ENCODE data around the gene ZSWIM6.

ZSWIM6 gene

DNA sequence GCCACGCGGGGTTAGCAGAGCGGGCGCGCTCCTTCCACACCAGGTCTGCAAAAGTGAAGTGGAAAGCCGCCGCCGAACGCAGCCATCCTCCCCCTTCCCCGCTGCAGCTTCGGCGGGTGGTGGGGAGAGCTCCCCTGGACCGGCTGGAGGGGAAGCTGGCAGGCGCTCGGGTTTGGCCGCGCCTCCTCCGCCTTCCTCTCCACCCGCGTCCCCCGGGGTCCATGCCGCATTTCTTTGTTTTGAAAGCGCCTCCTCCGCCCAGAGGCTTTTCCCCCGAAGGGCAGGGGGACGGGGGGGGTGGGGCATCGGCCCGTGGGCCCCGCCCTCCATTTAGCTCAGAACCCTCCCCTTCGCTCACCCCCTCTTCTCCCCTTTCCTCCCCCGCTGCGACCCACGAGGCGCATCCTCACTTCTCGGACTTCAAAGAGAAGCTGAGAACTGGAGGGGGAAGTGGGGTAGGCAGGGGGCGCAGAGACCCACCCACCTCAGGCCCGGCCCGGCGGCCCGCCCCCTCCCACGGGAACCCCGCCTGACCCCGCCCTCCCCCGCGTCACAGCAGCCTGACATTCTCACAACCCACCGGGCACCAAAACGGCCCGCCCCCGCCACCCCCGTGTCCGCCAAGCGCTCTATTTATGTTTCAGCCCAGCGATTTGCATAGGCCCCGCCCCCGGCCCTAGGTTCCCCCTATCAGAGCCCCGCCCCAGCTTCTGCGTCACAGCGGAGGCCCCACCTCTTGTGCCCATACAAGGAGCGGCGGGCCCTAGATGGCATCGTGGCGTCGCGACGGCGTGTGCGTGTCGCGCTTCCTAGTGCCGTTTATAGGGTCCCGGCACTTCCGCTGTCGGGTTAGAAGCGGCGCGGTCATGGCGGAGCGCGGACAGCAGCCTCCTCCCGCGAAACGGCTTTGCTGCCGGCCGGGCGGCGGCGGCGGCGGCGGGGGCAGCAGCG is at the start of gene ZSWIM6:
TSS of gene ZSWIM6 (plus strand) at position 852 of the 951 bp plus-strand sequence. CDS start at position 867, 15 bp downstream.
- DNase-seq = peak; percentile 98

DNA sequence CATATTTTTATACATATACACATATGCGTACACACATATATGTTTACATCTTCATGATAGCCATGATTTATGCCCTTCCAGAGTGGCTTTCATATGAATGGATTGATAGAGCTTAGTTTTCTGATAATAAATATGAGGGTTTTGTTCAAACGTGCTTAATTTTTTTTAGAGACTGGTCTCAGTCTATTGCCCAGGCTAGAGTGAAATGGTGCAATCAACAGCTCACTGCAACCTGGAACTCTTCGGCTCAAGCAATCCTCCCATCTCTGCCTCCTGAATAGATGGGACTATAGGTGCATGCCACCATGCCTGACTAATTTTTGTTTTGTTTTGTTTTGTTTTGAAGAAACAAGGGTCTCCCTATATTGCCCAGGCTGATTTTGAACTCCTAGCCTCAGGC is 48.6 kb upstream of the ZSWIM6 start:
- no peak for DNase-seq

- DNase-seq = no peak
Observed at GRCh38 chr5:61285531-61285930, 46.5 kb upstream of the ZSWIM6 start.

GRCh38 chr5:61286446-61287132 is 45.5 kb upstream of the ZSWIM6 start:
- DNase-seq = no peak

GRCh38 chr5:61287474-61287873 is 44.6 kb upstream of the ZSWIM6 start:
- no peak for DNase-seq

- DNase-seq = no peak
Observed at GRCh38 chr5:61289241-61289640, 42.8 kb upstream of the ZSWIM6 start.

DNA sequence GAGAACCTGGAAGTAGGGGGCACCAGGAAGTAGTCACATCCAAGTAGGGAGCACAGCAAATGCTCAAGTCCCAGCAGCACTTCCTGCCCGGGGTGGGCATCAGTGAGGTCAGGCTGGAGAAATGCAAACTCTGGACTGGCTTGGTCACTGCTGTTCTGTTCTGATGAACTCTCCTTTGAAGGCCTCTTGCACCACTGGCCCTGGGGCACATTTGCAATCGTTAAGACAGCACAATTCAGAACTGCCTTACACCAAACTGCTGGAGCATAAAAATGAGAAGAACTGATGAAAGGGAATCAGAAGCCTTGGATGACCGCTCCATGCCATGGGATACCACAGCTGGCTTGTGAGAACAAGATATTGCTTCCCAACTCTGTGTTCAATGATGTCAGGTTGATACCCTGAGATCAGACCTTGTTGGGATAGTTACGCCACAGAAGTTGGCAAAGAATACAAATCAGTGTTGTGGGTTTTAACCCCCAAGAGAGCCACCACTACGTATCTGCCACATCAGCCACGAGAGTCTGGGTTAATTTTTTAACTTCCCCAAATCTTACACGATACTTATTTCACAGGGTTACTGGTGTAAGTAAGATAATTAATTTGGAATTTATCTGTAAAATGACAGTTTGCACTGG is 42.3 kb upstream of the ZSWIM6 start:
- no peak for DNase-seq

DNA sequence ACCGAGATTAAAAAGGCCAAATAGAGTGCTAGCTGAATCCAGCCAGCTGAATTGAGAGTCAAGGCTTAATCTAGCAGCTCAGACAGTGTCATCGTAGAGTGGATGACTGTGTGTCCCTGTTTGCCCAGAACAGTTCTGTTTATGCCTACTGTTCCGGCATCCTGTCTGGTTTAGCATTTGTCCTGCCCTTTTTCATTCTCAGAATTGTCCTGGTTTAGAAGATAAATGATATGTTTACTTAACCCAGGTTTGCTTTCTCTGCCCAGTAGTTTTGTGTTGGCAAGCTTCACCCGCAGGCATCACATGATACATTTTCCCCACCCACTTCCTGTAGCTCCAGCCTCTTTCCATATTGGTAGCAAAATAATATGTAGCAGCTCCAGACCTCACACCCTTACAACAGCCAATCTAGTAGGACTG is 41.3 kb upstream of the ZSWIM6 start:
- no peak for DNase-seq

DNA sequence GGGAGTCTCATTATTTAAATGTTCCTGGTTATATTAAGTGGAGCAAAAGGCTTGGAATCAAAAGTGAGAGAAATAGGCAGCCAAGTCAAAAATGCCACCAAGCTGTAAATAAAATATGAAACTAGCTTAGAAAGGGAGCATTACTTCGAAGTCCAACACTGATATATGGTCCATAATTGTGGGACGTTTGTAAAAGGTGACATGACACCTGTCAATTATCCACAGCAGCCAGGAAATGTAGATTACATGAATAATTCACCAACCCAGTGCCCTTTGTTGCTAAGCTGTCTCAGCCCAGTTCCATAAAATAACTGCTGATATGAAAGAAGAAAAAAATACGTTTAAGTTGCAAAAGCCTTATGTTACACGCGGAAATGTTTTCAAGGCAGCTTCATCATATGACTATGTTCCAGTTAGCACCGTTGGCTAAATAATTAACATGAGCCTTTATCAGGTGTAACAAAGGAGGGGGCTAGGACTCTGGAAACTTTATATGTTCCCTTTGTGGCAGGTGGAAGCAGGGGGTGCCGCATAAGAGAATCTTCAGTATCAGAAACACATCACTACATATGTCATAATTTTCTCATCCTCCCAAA is 39.9 kb upstream of the ZSWIM6 start:
- no peak for DNase-seq

DNA sequence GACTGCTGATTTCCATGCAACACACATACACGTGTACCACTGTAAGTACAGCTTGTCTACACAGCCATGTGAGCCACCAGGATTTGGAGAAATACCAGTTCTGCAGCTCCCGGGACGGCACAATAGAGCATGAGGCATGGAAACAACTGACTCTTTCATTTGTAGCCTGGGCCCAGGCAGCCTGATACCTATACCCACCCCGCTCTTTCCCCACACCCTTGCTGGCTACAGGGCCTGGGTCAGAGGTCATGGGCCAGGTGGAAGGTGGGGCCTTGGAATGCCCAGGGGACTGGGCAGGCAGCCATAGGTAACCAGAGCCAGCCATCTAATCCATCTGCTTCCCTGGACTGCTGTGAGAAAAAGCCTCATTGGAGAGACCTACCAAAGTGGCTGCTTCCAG is 39.0 kb upstream of the ZSWIM6 start:
- DNase-seq = no peak

GRCh38 chr5:61293873-61294272 is 38.2 kb upstream of the ZSWIM6 start:
- DNase-seq = no peak

DNA sequence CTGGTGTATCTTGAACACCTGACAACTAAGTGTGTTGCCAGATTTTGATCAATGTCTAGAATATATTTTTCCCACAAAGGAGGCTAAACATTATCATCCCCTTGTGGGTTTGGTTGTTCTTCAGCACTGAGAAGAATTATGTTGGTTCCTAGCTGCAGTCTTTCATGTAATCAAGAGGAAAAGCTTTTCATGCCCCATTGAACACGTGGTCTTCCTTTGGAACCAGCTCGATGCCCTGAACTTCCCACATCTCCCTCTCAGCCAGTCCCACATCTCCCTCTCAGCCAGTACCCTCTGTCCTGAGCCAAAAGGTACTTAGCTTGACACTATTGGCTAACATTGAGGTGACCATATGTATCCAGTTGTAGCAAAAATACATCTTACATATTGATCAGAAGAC is 36.7 kb upstream of the ZSWIM6 start:
- DNase-seq = no peak

- DNase-seq = no peak
Observed at GRCh38 chr5:61298066-61298465, 34.0 kb upstream of the ZSWIM6 start.

DNA sequence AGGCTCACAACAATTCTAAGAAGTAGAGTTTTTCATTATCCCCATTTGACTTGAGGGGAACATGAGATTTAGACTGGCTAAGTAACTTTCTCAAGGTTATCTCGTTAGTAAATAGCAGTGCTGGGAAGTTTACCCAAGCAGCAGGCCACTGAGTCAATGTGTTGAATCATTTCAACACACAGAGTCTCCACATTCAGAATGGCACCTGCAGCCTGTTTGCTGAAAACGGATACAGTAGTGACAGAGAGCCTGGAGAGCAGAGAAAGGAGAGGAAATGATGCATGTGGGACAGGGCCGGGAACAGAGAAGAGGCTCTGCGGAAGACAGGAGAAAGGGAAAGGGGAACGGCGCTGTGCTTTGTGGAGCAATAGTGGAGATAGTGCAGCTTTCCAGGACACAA is 33.5 kb upstream of the ZSWIM6 start:
- no peak for DNase-seq

DNA sequence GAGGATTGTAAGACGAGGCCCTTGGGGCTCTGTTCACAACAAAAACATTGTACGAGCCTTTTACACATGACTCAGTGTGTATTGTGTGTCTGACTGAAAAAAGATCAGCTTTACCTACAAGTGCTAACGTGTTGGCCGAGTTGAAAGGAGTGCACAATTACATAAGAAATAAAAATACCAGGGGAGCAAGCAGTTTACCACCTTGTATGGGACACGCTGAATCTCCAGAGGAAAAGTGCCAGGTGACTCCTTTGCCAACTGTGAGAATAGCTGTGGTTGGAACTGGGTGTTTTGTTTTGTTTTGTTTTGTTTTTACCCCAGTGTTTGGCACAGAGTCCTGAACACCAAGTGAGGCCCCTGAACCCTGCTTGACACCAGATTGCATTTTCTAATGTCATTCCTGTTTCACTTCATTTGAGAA is 32.8 kb upstream of the ZSWIM6 start:
- no peak for DNase-seq

- DNase-seq = no peak
Observed at GRCh38 chr5:61301341-61302199, 30.5 kb upstream of the ZSWIM6 start.

DNA sequence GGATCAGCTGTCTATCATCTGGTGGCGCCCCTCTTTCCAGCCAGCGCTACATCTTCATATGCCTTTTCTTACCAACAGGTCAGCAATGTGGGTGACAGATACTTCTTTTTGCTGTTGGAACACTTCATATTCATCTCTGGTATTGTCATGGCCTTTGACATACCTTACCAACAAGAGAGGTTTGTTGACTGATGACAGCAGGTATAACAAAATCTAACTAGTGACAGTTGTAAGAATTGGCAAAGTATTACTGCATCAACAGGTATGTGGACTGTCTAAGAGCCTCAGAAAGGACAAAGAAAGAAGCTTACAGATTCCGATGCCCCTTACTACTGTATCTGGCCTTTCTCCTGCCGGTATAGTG is 29.9 kb upstream of the ZSWIM6 start:
- no peak for DNase-seq

DNA sequence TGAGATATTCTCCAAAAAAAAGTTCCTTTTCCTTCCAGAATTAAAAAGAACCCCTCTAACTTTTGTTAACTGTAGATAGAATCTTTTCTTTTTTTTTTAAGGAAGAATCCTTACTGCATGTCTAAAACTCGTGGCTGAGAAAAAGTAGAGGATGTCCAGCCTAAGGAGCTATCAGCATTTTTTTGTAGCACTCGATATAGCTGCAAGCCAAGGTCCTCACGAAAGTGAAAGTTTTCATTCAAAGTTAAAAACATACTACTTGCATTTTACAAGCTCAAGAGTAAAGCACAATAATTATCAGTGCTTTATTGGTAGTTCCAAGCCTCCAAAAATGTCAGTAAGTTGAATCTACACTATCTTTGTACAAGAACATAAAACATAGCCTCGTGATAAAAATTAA is 28.7 kb upstream of the ZSWIM6 start:
- no peak for DNase-seq

GRCh38 chr5:61304590-61305381 is 27.3 kb upstream of the ZSWIM6 start:
- DNase-seq = no peak

DNA sequence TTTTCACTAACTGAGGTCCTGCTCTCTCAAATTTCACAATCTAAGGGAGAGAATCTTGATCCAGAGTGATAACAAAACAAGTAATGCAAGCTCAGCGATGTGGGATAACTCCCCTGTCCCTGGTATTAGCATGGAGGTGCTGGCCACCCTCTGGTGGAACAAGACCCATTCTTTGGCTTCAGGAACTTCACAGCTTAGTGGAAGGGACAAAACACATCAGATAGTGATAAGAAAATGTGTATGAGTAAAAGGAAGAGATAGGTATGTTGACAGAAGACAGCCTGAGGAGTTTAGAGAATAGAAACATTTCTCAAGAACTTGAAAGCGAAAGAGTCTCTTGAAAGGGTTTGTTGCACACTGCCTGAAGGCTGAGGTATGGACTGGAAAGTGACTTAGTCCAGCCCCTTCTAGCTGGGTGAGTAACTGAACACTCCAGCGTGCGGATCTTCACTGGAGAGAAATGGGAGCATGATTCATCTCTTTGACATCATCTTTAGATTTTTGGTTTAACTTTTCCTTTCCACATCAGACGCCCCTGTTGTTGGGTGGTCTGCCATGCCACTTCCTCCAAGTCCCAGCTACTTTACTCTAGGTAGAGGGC is 25.4 kb upstream of the ZSWIM6 start:
- DNase-seq = no peak

- DNase-seq = no peak
Observed at GRCh38 chr5:61307191-61307590, 24.9 kb upstream of the ZSWIM6 start.
